HL-60/S4 treated with phorbol 12-myristate 13-acetate at 8.2 ng/mL for 4 days and 3 days (cell line): ENCODE data around the gene AK8.

Experiments
- in situ Hi-C: fragments of 300-500 bp; cut with MboI; formaldehyde crosslinking; loops from 2 replicates; pipeline ENCODE4 v1.15.0; 2022; ENCODE audit warnings: low sequenced_read_pairs

AK8 gene

DNA sequence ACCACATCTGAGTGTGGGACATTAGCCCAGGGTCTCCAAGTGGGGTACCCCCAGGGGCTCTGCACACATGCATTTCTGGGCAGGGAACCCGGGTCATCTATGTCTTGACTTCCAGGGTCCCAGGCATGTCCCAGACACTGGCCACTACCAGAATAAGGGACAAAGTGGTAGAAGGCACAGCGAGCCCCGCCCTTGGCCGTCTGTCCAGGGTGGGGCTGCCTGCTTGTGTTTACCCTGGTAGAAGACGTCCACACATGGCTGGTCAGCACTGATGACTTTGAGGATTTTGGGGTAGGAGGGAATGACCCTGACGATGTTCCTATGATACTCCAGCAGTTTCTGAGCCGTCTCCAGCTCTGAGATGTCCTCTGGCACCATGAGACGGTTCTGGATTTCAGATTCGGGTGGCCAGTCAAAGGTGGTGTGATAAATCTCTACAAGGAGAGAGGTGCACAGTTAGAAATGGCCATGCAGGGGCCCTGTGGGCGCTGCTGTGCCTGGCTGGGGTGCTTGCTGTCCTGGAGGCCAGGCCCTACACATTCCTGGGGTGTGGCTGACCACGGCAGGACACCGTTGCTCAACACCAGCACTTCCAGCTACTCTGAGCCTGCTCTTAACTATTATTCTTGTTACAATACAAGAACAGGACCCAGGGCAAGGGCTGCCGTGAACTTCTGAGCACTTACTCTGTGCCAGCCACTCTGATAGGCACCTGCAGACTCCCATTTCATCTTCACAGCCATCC is 51.3 kb downstream of the AK8 start:
- in situ Hi-C loops: no loop called here

DNA sequence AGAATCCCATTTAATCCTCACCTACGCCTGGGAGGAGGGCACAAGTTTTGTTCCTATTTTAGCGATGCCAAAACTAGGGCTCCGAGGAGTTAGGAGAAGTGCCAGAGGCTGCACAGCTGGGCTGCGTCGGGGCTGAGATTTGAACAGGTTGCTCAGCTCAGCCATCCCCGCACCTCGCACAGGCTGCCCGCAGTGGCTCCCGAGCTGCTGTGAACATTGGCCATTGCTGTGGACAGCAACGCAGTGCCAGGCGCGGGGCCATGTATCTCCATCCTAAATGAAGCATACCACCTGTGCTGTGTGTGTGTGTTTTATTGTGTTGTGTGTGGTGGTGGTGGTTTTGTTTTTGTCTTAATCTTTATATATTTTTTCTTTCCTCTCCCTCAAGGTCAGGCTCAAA is 52.0 kb downstream of the AK8 start:
- in situ Hi-C loops: no loop called here

DNA sequence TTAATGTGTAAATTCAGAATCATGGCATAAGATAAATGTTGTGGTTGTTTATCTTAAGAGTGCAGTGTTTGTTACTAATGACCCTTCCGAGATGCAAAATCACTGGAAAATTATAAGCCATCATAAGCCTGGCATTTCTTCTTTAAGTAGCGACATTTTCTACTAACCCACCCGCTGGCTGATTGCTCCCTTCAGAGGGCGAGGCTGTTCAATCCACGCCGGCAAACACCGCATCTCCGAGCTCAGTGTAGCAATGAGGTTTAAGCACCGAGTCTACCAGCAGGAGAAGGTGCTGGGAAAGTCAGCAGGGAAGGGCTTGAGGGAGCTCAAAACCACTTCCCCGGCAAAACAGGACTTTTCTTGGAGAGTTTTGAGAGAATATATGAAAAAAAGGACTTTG is 52.7 kb downstream of the AK8 start:
- in situ Hi-C loops: no loop called here

DNA sequence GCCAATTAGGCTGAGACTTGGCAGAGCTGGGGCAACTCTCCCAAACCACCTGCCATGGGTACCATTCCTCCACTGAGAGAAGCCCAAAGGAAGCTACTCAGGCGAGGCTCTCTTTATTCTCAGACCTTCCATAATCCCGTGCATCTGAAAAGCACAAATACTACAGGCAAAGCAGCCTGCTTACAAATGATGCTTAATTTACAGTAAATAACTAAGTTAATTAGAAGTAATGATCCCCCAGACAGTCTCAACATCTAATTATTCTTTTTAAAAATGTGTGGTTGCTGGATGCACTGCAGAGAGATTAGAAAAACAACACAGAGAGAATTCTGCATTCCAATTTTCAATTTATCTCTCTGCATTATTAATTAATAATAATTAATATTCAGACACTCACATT is 53.1 kb downstream of the AK8 start:
- in situ Hi-C loops: no loop called here

DNA sequence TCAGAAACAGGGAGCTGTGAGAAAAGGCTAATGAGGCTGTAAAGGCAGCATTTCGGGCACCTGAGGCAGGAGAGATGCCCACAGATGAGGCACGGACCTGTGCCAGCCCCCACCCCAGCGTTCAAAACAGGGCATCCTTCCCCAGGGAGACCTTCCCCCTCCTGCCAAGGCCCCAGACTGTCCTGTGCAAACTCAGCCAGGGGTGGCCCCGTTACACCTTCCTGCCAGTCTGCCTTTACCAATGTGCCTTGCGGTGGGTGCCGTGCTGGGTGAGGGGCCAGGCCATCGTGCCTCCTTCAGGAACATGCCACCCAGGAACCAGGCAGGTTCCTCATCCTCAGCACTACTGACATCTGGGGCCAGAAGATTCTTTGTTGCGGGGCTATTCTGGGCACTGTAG is 53.9 kb downstream of the AK8 start:
- in situ Hi-C loops: no loop called here

DNA sequence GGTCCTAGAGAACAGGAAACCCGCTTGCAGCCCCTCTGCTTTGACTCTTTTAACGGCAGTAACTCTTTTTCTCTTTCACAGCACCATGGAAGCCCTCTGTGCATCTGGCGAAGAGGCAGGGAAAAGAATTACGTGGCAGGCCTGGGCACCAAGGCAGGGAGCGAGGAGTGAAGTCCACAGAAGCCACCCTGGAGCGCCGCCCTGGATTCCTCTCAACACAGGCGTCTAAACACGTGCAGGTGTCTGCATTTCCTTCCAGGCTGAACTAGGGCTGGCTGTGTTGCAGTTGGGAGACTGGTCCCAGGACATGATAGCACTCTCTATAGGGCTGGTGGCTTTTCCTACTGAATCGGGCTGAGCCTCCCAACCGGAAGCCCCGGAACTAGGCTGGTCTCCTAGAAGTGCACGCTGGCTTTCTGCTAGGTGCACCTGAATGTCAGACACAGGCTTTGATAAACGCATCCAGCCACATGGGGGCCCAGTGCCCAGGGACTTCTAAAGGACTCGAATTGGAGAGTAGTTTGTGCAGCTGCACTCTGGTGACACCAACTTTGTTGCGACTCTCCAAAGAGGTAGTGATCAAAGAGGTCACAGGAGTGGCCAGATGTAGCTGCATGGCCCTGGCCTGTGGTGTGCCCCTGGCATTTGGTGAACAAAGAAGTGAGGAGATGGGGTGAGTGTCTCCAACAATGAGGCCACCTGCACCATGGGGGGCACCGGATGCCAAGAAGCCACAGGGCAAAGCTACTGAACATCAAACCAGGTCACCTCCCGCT is 54.5 kb downstream of the AK8 start:
- in situ Hi-C loops: no loop called here

DNA sequence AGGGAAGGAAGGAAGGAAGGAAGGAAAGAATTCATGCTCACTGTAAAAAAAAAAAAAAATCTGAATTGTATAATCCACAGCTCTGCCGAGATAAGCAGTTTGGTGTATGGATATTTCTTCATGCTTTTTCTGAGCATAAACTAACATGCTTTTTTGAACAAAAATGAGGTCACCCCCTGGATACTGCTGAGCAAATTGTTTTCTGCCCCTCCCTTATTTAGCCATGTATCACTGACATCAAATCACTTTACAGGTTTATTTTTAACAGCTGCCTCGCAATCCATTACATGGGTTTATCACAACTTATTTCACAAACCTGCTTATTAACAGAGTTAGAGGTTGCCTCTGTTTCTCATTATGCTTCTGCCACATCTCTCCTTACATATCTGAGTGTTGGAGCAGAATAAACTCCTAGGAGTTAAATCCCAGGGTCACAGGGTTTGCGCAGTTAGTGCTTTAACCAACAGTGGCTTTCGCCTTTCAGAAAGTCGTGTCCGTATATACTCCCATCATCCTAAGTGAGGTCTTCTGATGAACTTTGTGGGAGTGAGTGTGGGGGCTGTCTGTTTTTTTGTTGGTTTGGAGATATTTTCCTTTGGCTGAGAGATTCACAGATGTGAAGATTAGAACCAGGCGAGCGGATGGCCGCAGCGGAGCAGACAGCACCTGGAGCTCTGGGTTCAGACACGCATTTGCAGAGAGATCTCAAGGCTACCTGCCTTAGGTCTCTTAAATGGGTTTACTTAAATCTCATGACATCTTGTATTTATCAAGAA is 57.7 kb downstream of the AK8 start:
- in situ Hi-C loops: no loop called here

DNA sequence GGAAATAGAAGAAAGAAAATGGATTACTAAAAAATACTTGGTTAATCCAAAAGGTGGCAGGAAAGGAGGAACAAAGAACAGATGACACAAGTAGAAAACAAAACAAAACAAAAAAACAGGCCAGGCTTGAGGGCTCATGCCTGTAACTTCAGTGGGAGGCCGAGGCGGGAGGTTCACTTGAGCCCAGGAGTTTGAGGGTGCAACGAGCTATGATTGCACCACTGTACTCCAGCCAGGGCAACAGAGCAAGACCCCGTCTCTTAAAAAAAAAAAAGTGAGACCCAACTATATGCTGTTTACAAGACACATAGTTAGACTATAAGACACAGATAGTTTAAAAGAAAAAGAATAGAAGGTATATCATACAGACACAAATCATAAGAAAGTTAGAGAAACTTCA is 59.5 kb downstream of the AK8 start:
- in situ Hi-C loops: no loop called here

DNA sequence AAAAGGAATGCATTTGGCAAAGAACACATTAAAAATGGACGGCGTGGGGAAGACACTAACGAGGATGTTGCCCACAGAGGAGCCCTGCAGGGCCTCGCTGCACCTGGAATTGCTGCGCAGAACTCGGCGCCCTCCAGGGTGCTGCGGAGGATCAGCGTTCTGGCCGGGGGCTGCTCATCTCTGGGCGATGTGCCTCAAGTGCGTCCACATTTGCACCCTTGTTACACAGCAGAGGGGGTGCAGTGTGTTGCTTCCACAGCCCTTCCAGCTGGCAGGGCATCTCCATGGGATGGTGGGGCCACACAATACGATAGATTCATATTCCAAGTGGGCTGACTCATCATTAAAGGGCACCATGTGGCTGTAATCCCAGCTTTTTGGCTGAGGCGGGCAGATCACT is 63.1 kb downstream of the AK8 start:
- in situ Hi-C loops: no loop called here

DNA sequence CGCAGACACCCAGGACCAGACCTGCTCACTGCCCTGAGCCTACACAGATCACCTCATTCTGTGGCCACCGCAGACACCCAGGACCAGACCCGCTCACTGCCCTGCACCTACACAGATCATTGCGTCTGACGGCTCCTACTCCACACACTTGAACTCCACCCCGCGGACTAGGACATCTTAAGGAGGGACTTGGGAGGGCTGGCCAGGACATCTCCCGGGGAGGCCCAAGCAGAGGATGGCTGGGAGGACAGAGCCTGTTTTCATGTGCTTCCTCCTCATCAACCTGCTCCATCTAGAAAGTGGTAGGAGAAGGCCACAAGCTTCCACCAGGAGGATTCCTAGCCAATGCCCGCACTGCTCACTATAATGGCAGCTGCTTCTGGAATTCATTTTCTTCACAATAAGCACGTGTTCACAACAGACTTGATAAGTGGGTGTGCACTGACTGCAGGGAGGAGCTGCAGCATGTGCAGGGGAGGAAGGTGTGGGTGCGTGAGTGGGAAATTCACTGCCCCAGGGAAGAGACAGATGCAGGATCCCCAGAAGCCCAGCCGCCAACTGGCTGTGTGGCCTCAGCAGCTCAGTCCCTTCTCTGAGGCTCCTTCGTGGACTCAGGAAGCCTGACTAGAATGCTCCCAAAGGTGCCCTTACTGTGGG is 64.8 kb downstream of the AK8 start:
- in situ Hi-C loops: no loop called here

DNA sequence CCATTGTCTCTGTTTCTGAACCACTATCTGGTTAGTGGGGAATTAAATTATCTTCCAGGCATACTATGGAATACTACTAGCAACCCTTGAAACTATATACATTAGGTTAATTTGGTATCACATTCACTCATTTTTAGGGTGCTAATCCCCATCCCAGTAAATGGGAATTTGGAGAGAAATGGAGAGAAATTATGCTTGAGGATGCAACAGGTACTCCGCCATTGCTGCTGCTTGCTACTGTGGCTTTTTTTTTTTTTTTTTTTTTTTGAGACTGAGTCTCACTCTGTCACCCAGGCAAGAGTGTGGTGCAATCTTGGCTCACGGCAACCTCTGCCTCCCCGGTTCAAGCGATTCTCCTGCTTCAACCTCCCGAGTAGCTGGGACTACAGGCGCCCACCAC is 66.1 kb downstream of the AK8 start:
- in situ Hi-C loops: no loop called here

DNA sequence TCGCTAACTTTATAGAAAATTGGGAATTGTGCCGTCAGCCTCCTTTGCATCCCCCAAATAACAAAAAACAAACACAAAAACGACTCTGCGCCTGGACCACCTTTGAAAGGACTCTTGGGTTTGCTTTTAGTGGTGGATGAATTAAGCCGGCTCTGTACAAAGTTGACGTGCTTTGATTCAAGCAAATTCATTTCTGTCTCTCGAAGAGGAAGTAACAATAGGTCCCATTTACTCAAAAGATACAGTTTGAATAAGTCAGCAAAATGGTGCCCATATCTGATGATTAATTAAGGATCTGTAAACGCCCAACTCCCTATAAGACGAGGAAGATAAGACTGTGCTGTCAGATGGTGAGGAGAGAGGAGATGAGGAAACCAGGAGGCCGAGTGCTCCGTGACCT is 67.8 kb downstream of the AK8 start:
- in situ Hi-C loops: no loop called here

DNA sequence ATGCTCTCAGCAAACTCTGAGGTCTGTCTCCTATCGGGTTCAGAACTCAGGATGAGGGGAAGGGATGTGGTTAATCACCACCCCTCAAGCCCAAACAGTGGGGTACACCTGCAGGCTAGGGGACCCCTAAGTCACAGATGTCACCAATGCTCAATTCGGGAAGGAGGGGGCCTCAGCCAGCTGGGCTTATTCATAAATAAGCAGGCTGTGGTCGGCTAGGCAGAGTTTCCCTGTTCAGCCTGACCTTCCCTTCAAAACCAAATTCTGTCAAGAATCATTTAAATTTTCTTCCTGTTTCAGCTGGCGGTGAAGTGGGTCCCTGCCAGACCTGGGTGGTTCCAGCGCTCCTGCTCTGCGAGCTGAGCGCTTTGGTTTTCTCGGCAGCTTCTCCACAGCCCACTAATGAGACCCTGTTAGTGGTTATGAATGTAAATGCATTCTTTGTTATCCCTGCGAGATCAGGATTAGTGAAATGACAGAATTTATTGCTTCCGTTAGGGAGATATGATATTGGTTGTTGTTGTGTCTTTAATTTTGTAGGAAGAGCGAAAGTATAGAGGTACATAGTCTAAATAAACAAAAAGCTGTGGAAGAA is 68.3 kb downstream of the AK8 start:
- in situ Hi-C loops: no loop called here

DNA sequence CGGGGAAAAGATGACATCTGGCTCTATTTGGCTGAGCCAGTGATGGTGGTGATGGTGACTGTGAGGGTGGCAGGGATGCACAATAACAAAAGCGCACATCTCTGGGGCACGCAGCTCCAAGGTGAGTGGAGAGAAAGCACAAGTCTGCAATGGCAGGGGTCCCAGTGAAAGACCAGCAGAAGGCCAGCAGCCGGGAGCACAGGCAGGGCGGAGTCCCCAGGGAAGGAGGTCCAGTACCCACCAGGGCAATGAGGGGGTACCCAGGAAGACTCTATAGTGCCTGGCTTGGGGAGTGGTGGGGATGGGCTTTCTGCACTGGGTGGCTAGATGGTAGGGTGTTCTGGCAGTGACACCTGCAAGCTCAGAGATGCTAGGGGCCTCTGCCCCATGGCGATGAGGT is 69.4 kb downstream of the AK8 start:
- in situ Hi-C loops: no loop called here

DNA sequence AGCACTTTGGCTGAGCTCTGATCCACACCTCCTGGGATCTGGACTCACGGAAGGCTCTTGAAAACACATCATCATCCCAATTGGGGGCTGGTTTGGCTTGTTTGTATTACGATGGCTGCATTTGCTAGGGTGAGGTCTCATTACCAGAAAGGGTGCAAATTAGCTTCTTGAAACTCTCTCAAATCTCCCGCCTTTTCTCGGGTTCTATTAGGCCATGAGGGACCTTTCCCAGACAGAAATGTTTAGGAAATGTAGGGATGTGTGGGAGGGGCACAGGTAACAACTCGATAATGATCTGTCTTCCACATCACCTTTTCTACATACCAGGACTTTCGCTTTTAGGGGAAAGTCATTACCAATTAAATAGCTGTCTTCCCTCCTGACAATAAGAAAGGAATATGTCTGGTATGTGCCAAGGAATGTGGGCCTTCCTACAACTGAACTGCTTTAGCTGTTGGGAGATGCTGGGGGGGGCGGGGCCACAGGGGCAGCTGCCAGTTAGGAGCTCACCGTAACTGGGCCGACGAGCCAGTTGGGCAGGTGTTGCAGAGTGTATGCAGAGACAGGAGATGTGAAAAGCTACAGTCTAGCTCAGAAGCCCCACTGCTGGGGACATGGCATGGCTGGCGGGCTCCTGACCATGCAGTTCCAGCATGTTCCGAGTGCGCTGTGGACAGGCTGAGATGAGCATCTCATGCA is 71.2 kb downstream of the AK8 start:
- in situ Hi-C loops: no loop called here

DNA sequence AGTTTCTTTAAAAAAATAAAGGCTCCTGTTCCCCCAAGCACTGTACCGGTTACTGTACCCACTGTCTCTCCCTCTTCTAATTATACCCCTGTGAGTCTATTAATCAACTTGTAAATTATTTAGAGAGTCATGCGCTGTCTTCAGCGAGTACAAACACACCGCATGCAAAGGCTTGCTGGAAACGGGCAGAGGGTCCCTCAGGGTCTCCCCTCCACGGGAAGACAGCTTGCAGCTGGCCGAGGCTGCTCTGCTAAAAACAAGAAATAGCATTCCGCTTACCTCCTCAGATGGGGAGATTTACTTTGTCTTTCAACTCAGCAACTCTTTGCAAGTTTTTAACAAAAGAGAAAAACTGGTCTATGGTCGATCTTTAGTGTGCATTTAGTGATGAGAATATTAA is 71.8 kb downstream of the AK8 start:
- in situ Hi-C loops: no loop called here

DNA sequence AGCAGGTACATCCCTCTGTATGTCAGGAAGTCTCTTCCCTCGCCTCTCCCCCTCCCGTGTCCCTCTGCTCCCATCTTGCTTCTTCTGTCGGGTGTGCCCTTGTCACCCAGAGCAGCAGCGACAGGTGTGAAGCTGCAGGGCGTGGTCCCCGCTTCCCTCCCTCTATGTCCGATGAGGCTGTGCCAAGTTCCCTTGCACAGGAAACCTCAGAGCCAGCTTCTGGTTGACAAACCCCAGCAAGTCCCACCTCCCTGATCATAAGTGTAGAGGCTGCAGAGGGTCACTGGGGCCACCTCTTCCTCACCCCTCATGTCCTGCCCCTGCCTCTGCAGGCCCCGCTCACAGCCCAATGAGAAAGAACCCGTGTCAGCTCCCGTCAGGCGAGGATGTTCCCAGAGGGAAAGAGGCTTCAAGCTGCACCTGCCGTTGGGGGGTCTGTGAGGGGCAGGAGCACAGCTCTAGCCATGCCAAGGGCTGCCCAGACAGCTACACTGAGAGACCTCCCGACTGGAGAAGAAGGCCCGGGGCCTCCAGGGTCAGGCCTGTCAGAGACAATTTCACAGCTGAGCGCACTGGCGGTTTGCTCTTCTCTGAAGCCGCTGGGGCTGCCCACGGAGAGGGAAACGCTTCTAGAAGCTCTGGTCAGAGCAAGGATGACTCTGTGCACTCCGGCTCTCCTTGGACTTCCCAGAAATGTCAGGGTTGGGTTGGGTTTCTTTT is 73.3 kb downstream of the AK8 start:
- in situ Hi-C loops: no loop called here

DNA sequence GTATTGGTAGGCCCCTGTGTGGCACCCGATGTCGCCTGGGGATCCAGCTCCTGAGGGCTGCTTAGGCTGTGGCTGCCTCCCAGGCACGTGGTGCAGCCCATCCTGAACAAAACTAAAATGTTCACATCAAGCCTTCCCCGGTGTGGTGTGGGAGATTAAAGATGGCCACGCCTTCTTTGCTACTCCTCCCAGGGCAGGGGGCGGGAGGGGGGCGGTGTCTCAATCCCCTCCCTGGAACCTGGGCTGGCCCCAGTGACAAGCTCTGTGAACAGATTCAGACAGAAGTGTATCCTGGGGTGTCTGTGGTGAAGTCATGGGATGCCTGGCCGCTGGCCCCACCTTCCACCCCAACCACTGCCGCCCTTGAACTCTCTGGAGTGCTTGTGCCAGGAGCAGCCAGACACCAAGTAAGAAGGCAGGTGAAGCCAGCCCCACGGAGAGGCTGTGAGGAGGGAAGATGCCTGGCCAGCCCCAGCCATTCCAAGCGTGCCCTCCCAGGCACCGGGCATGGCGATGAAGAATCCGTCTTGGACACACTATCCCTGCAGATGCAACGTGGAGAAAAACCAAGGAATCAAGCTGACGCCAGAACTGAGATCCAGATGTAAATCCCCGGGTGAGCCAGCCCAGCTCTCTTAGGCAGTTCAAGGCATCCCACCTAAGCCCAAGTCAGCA is 75.8 kb downstream of the AK8 start:
- in situ Hi-C loops: no loop called here

DNA sequence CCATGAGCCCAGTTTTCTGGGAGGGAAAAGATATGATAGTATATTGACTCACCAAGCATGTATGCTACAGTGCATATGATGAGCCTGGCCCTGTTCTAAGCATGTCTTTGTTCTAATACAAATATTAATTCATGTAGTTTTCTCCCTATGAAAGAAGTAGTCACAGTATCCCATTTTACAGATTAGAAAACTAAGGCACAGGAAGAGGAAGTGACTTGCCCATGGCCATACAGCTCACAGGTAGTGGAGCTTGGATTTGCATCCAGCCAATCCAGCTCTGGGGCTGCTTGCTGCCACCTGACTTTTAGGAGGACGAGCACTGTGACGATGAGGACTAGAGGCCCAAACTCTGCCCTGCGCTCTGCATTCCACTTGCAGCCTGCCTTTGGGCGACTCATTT is 76.4 kb downstream of the AK8 start:
- in situ Hi-C loops: no loop called here
